Kidney (tissue), 14 donors: ENCODE measurements around the gene ANKRD6. TPM values are rescaled to one million over a fixed set of nuclear protein-coding genes. Genes with fewer than 3 reads are reported as not detected.
"Not testable (repeated sequence)": the region's sequence is repeated elsewhere in the genome, so short reads cannot be mapped to it uniquely, and the experiment has no call there.

ENCODE experiments used
- DNase-seq, 5 donors: peaks; one replicate each; pipeline ENCODE4 v3.0.0-alpha.2; 2013 to 2020
- FAIRE-seq: peaks from 2 replicates; lab custom pipeline; 2012; peaks lifted over from hg19 to GRCh38; lab: Jason Lieb, UNC
- H3K27ac ChIP-seq, 2 donors: one replicate each; pipeline ENCODE4 v1.7.0; 2013; ENCODE audit warnings: low read depth in 2 of 2, low read length in 2 of 2, inconsistent platforms in 1 of 2
- H3K27me3 ChIP-seq: one replicate; pipeline ENCODE4 v1.7.1; 2013; ENCODE audit warnings: low read length, inconsistent platforms; ENCODE audit not compliant: control insufficient read depth, insufficient read depth
- H3K36me3 ChIP-seq, 3 donors: one replicate each; pipeline versions ENCODE4 v1.7.0 to v1.7.1; 2013; ENCODE audit warnings: low read length in 3 of 3, control low read depth in 1 of 3, inconsistent platforms in 1 of 3; ENCODE audit not compliant: insufficient read depth in 3 of 3, control insufficient read depth in 2 of 3
- H3K4me1 ChIP-seq, 3 donors: one replicate each; pipeline versions ENCODE4 v1.7.0 to v1.7.1; 2013; ENCODE audit warnings: low read length in 3 of 3, inconsistent platforms in 1 of 3, low read depth in 1 of 3; ENCODE audit not compliant: control insufficient read depth in 2 of 3, insufficient read depth in 2 of 3
- H3K4me3 ChIP-seq, 3 donors: one replicate each; pipeline versions ENCODE4 v1.7.0 to v1.8.1; 2013; ENCODE audit warnings: low read length in 3 of 3, control low read depth in 1 of 3, inconsistent platforms in 1 of 3
- H3K9ac ChIP-seq, 3 donors: one replicate each; pipeline versions ENCODE4 v1.7.0 to v1.7.1; 2013; ENCODE audit warnings: low read length in 3 of 3, control low read depth in 1 of 3, inconsistent platforms in 1 of 3
- H3K9me3 ChIP-seq, 3 donors: one replicate each; pipeline versions ENCODE4 v1.7.0 to v1.7.1; 2013; ENCODE audit warnings: low read length in 3 of 3, control low read depth in 1 of 3, inconsistent platforms in 1 of 3; ENCODE audit not compliant: control insufficient read depth in 2 of 3, insufficient read depth in 1 of 3
- intact Hi-C: fragments of 100-400 bp; cut with DNase I; formaldehyde crosslinking; loops from one replicate; pipeline ENCODE4 v1.11.1; 2022
- polyA plus RNA-seq: library from polyadenylated mRNA; stranded (reverse); fragments of 350-450 nt; fragmentation: Illumina TruSeq; extraction: RNeasy Lipid Tissue Mini Kit (QIAGEN cat#74804); gene quantifications from one replicate; pipeline ENCODE4 v1.2.3, GENCODE V29; 2014; ENCODE audit warnings: low read depth, low replicate concordance; ENCODE audit not compliant: insufficient read depth
- total RNA-seq: library from RNA; stranded (reverse); fragmentation: NEBNext Ultra II Directional; extraction: Animal tissue kit (Norgen Biotek cat#: 25700); gene quantifications from one replicate; pipeline ENCODE4 v1.2.1, GENCODE V29; 2021
- TF ChIP-seq, protein P1 (sequence below): IDR thresholded peaks from 3 replicates; pipeline ENCODE4 v1.5.1; 2012; ENCODE audit warnings: mild to moderate bottlenecking, moderate library complexity, borderline replicate concordance; ENCODE audit not compliant: insufficient read depth; ENCODE audit errors: extremely low read depth
- donor health status: control.
- donor health status: control.
- donor health status: control.
- donor health status: control.
- donor health status: control.
- donor health status: DM: yes; HTN: yes; CAD: no.
- donor health status: Normal renal cell carcinoma (clear cell type).

The ANKRD6 gene
- total and polyA plus RNA-seq, 2 donors from 2014 or later: 10.3 to 29.5 TPM

GRCh38 chr6:89392823-89393222 lies 40.1 kb upstream of the ANKRD6 start:
- no peak for DNase-seq
- H3K9ac ChIP-seq: no peak overlapping the region
- no peak overlapping the region for H3K27ac ChIP-seq
- no peaks in the 10 kb centered on the region for H3K4me1 ChIP-seq
- intact Hi-C loops: no loop called here
- no peaks in the 10 kb centered on the region for H3K27me3 ChIP-seq
- H3K36me3 ChIP-seq: no peaks in the 10 kb centered on the region
- FAIRE-seq: no peak
- peaks cover 0 to 6% (median 0%) of the 10 kb centered on the region in 3 donors for H3K9me3 ChIP-seq
- TF ChIP-seq, protein P1, sequence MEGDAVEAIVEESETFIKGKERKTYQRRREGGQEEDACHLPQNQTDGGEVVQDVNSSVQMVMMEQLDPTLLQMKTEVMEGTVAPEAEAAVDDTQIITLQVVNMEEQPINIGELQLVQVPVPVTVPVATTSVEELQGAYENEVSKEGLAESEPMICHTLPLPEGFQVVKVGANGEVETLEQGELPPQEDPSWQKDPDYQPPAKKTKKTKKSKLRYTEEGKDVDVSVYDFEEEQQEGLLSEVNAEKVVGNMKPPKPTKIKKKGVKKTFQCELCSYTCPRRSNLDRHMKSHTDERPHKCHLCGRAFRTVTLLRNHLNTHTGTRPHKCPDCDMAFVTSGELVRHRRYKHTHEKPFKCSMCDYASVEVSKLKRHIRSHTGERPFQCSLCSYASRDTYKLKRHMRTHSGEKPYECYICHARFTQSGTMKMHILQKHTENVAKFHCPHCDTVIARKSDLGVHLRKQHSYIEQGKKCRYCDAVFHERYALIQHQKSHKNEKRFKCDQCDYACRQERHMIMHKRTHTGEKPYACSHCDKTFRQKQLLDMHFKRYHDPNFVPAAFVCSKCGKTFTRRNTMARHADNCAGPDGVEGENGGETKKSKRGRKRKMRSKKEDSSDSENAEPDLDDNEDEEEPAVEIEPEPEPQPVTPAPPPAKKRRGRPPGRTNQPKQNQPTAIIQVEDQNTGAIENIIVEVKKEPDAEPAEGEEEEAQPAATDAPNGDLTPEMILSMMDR: no peak
- no peak overlapping the region for H3K4me3 ChIP-seq

GRCh38 chr6:89393659-89394058 lies 39.3 kb upstream of the ANKRD6 start:
- H3K27me3 ChIP-seq: no peaks in the 10 kb centered on the region
- H3K36me3 ChIP-seq: no peaks in the 10 kb centered on the region
- no peak overlapping the region for H3K9ac ChIP-seq
- FAIRE-seq (no peak), DNase-seq (no peak)
- H3K4me3 ChIP-seq: no peak overlapping the region
- H3K27ac ChIP-seq: no peak overlapping the region
- peaks cover 0 to 3% (median 0%) of the 10 kb centered on the region in 3 donors for H3K4me1 ChIP-seq
- H3K9me3 ChIP-seq: peaks cover 0 to 6% (median 0%) of the 10 kb centered on the region in 3 donors
- intact Hi-C loops: no loop called here
- TF ChIP-seq, protein P1: no peak

GRCh38 chr6:89397884-89398283 lies 35.1 kb upstream of the ANKRD6 start:
- intact Hi-C loops, FAIRE-seq: not testable (repeated sequence)

GRCh38 chr6:89398762-89399525 lies 34.0 kb upstream of the ANKRD6 start:
- no peaks in the 10 kb centered on the region for H3K9me3 ChIP-seq
- H3K36me3 ChIP-seq: no peaks in the 10 kb centered on the region
- no peaks in the 10 kb centered on the region for H3K27me3 ChIP-seq
- peak in 2 of 5 donors; percentile 16 to 36 for DNase-seq
- FAIRE-seq: no peak
- no peak overlapping the region for H3K9ac ChIP-seq
- peaks cover 0 to 6% (median 4%) of the 10 kb centered on the region in 3 donors for H3K4me1 ChIP-seq
- TF ChIP-seq, protein P1: no peak
- intact Hi-C loops: no loop called here
- no peak overlapping the region for H3K4me3 ChIP-seq
- H3K27ac ChIP-seq: no peak overlapping the region

More at GRCh38 chr6:89397884-89398283, 35.1 kb upstream of the ANKRD6 start:
- not testable (repeated sequence) for H3K4me3 ChIP-seq, H3K9ac ChIP-seq, H3K9me3 ChIP-seq, H3K4me1 ChIP-seq, H3K27ac ChIP-seq, DNase-seq, H3K36me3 ChIP-seq, H3K27me3 ChIP-seq
